GM18502 (cell line): Measurements from ENCODE around the gene TARP.
"Not testable (repeated sequence)": the region's sequence is repeated elsewhere in the genome, so short reads cannot be mapped to it uniquely, and the experiment has no call there.

Source experiments
- ATAC-seq: cut with Tn5 transposase; IDR thresholded peaks from one replicate; pipeline ENCODE4 v1.9.1; 2021; ENCODE audit warnings: mild to moderate bottlenecking; ENCODE audit not compliant: unreplicated experiment, poor library complexity

TARP gene

DNA sequence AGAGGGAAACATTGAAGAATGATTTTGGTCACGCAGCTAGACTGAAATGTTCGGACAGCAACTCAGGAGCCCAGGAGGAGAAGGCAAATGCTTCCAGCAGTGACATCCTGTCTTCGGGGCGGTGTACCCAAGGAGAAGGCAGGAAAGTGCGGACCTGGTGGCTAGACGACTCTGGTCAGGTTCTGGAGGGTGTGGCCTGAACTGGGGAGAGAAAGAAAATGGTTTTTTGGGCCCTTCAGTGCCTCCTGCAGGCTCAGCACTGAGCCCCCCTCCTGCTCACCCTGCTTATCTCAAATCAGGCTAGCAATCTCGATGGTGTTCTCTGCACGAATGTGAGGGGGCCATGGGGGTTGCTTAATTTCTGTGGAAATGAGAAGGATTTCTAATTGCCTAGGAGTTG is 26.7 kb upstream of the TARP start:
- ATAC-seq: no peak

DNA sequence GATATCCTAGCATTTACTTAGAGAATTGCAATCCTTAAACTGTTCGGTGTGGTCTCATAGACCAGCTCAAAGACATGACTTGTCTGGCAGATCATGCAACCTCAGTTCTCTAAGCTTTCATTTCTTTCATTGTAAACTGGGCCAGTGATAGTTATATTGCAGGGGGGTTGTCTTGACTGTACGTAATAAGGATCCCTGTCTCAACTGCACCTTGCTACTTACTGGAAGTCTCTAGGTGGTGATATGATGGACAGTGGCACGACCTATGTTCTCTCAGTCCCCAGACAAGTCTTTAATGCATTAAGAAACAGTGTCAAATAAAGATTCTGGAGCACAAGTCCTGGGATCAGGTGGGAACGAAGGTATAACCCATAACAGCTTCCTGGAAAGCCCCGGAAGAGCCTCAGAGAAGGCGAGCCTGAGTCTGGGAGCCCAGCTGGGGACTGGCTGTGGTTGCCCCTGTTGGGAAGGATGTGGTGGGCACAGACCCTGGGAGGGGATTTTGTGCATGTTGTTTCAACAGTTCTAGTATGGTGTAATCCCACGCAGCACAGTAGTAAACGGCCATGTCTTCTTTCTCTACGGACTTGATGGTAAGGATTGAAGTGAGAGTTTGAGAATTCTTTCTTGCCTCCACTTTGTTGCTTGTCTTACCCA is 26.0 kb upstream of the TARP start:
- no peak for ATAC-seq

GRCh38 chr7:38296059-38296857 is 22.8 kb upstream of the TARP start:
- ATAC-seq: peak; percentile 77

DNA sequence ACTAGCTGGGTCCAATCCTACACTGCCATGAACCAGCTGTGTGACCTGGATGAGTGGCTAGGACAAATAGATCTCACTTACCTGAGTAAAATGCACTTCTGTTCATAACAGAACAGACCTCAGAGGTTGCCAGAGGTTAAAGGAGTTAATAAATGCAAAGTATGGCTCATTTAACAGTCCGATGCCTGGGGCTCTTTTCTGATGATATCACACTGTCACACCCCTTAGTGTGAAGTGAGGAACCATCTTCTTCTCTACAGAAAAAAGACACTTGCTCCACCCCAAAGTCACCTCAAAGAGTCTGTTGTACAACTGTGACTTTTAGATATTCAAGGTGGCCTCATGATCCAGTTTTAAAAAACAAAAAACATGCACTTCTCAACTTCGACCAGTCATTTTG is 21.5 kb upstream of the TARP start:
- no peak for ATAC-seq

DNA sequence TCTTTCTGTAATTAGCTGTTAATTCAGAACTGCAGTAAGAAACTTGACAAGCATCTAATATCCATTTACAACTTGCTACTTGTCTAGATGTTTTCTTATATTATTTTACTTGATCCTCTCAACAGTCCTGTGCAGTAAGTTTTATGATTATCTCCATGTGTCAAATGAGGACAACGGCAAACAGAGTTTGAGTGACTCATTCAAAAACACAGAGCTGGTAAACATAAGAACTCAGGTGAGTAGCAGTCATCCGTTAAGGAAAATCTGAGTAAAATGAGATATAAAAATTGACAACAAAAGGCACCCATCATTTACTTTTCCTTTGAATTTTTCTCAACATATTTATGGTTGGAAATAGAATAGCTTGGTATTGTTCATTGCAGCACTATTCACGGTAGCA is 19.0 kb upstream of the TARP start:
- ATAC-seq: no peak

GRCh38 chr7:38291650-38292049 is 18.2 kb upstream of the TARP start:
- no peak for ATAC-seq

DNA sequence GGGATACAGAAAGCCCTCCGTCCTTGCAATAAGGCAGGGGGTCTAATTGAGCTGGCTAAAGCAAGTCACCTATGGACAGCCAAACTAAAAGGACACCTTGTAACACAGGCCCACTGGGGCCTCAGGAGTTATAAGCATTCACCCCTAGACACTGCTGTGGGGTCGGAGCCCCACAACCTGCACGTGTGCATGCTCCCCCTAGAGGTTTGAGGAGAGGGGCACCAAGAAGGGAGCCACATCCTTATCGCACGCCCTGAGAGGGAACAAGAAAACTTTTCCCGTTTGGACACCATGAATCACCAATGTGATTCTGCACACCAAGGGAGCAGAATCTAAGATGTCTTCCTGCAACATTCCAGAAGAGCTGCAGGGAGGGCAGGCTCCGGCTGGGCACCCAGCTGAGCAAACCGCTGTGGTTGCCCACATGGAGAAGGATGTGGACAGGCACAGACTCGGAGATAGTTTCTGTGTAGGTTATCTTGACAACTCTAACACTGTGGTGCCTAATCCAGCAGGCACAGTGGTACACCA is 17.7 kb upstream of the TARP start:
- ATAC-seq: no peak

DNA sequence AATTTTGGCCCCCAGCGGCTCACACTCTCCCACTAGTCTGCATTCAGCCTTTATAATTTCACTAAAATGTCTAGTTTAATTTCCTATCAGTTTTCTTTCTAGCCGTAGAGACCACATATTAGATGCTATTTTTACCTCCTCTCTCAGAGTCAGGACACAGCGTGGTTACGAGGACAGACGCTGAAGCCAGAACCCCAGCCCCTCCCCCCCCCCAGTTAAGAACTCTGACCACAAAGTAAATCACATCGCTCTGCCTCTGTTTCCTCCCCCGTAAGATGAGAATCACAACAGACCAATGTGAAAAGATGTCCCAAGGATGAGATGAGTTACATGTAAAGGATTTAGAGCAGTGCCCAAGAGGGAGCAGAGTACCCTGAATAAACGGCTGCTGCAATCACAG is 11.1 kb upstream of the TARP start:
- no peak for ATAC-seq

DNA sequence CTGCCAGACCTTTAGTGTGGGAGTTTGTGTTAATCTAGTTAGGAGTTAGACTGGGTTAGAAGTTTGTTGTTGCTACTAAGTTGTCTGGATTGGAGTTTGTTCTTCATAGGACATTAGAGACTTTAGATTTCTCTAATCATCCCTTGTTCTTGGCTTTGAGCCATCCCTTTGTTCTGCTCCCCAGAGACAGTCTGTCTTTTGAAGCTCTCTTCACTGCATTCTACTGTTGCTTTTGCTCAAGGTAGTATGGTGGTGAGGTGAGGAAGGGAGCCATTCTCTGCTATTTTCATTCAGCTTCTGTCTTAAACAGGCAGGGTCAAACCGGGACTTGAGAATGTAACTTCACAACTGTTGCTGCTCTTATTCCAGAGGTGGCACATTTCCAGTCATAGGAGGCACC is 10.4 kb upstream of the TARP start:
- no peak for ATAC-seq

DNA sequence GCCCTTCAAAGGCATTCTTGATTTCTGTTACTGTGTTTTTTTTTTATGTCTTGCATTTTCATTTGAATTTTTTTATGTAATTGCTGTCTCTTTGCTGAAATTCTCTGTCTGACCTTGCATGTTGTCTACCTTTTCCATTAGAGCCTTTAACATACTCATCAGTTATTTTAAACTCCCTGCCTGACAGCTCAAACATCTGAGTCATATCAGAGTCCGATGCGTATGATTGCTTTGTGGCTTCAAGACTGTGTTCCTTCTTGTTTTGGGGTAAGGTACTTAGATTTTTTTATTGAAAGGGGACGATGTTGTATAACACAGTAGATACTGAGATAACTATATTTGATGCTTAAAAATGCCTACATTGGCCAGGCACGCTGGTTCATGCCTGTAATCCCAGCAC is 9.7 kb upstream of the TARP start:
- no peak for ATAC-seq

DNA sequence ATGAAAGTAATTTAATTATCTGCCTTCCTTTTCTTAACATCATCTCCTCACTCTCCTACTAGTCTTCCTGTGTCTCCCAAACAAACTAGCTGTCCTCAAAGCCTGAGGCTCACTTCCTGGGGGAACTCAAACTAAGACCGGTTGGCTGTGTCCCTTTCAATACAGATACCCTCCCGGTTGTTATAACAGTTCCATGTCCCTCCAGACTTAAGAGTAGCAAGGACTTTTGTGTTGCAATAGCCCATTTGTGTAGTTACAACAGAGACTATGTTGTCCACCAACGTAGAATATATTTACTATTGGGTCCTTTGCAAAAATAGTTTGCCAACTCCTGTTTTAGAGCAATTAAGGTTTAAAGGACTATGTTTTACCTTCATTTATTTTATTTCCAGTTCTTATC is 8.6 kb upstream of the TARP start:
- ATAC-seq: no peak

DNA sequence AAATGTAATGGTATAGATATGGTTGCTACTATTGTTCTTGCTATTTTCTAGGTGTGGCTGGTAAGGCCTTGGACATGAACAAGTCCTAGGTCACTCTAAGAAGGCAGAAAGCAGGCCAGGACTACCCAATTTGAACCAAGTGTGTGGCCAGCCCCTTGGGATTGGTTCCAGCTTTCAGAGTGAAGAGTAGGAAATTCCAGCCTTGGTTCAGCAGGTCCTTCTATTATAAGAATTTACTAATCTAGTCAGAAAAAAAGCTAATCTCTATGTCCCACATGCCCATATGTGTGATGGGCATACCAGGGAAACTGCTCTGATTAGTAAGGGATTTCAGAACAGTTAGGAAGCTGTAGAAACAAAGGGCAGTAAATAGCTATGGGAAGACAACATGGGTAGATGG is 7.8 kb upstream of the TARP start:
- ATAC-seq: no peak

GRCh38 chr7:38280707-38281106 is 7.3 kb upstream of the TARP start:
- ATAC-seq: no peak

- ATAC-seq: no peak
Measured at GRCh38 chr7:38280000-38280399, 6.6 kb upstream of the TARP start.

DNA sequence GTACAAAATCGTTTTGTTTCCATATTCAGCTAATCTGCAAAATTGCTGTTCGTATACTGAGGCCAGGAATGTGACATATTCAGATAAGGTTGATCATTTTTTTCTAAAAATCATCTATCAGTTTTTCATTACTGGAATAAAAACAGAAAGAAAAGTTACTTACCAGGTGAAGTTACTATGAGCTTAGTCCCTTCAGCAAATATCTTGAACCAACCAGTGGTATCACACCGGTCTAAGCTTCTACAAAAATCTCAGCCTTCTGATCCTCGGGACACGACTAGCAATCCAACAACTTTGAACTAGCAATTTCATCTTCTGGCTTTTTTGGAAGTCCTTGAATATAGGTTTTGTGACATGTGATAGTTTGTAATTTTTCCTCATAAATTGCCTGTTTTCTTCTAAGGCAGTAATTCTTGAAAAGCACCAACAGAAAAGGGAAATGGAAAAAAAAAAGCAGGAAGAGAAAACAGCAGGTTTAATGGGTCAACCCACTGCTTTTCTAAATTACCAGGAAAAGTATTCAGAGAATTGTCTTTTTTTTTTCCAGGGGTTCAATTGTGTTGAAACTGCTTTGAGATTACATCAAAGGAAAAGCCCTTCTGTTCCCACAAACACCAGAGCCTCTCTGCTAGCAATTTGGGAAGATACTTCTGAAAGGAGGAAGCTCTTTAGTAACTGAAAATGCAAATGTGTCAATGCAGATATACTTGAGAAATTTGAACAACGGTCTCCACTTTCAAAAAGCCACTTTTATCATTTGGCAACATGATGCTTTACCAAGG is 2.9 kb upstream of the TARP start:
- no peak for ATAC-seq

DNA sequence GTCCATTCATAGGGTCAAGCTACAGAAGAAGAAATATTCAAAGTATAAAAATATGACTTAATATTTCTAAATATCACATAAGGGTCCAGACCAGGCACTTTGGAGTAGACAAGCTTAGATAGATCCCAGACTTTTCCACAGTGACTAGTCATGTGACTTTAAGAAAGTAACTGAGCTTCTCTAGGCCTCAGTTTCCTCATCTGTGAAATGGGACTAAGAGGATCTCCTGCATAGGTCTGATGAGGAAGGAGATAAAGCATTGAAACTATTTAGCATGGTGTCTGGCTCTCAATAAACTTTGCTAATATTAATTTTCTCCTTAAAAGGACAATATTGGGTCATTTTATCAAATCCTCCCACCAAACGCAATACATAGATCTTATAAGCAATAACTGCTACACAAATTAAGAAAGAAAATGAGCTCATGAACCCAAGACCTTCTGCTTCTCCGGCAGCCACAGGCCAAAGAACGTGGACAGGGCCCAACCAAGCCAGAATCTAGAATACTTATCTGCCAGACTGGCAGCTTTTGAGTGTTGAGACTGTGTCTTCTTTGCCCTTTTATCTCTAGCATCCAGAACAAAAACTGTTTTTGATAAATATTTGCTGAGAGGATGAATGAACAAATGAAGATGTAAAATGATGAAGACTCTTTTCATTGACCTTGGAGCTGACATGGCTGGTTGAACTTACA is 1.6 kb upstream of the TARP start:
- no peak for ATAC-seq

- ATAC-seq: no peak
Measured at GRCh38 chr7:38274486-38274885, 1.1 kb upstream of the TARP start.

GRCh38 chr7:38270405-38270804 is 3.0 kb downstream of the TARP start:
- not testable (repeated sequence) for ATAC-seq

DNA sequence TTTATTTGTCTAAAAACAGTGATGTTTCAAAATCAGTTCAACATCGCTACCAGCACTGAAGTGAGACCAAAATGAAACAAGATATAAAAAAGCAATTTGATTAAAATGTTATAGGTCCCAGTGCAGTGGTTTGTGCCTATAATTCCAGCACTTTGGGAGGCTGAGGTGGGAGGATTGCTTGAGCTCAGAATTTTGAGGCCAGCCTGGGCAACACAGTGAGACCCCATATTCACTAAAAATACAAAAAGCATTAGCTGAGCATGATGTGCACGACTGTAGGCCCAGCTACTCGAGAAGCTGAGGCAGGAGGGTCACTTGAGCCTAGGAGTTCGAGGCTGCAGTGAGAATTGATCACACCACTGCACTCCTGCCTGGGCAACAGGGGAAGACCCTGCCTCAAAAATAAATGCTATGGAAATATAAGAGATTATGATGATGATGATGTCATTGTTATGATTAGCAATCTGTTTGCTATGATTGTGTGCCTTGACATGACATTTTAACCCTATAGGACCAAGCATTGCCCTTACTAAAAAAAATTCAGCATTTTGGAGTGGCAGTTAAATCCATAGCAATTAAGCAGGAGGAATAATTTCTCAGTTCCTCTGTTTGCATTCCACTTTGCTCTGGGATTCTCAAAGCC is 3.6 kb downstream of the TARP start:
- not testable (repeated sequence) for ATAC-seq

DNA sequence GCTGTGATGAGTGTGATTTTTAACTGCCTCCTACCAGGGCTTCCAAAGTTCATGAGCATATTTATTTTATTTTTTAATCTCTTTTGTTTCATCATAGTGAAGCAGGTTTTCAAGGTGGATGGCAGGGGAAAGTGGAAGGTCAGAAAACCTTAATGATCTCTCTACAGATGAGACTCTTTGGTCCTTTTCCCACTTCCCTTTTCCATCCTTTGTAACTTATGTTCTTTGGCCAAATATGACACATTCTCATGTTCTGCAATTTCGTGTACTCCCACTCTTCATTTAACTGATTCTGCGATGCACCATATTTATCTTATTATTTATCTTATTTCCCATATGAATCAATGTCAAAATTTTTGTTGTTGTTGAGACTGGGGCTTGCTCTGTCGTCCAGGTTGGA is 7.5 kb downstream of the TARP start:
- not testable (repeated sequence) for ATAC-seq
